Measurements from ENCODE around the gene CCL17. TPM values are rescaled to one million over a fixed set of nuclear protein-coding genes. Genes with fewer than 3 reads are reported as not detected.

The CCL17 gene
- total and polyA plus RNA-seq, 4 donors, result not detected

GRCh38 chr16:57416084-57416483 lies 11.5 kb downstream of the CCL17 start:
- H3K9me3 ChIP-seq (ENCODE audit: control insufficient read depth in 4 of 4, low read length in 3 of 4), result no peaks in the 10 kb centered on the region
- 92% methylated on average over 16 of the region's 16 CpGs for WGBS
- H3K9ac ChIP-seq (ENCODE audit: low read depth in 1 of 2, low read length in 2 of 2), result peak overlapping the region in 1 of 2 donors; percentile 16
- H3K4me1 ChIP-seq (ENCODE audit: control insufficient read depth in 4 of 4, insufficient read depth in 4 of 4, low read length in 3 of 4), result peaks cover 6 to 27% (median 18%) of the 10 kb centered on the region in 4 donors
- H3K27ac ChIP-seq (ENCODE audit: low read depth in 1 of 2, low read length in 2 of 2), result no peak overlapping the region
- H3K4me3 ChIP-seq (ENCODE audit: low read depth in 1 of 3, low read length in 3 of 3), result no peak overlapping the region
- no peaks in the 10 kb centered on the region for H3K27me3 ChIP-seq (ENCODE audit: control insufficient read depth in 4 of 4, insufficient read depth in 4 of 4, low read length in 3 of 4)
- H3K36me3 ChIP-seq (ENCODE audit: control insufficient read depth in 4 of 4, insufficient read depth in 3 of 4, low read depth in 1 of 4, low read length in 3 of 4), result no peaks in the 10 kb centered on the region
- no peak for TF ChIP-seq GABPA (IDR thresholded peaks at IDR 0.05 in 1 of 2, conservative IDR thresholded peaks at IDR 0.05 in 1 of 2)
- TF ChIP-seq JUND (IDR thresholded peaks at IDR 0.05), result no peak
- no peak for TF ChIP-seq RAD21 (IDR thresholded peaks at IDR 0.05)
- no peak for TF ChIP-seq NR2F2 (IDR thresholded peaks at IDR 0.05)
- no peak for TF ChIP-seq ZBTB33 (IDR thresholded peaks at IDR 0.05)
- no peak for TF ChIP-seq EGR1 (IDR thresholded peaks at IDR 0.05; ENCODE audit: low read depth in 2 of 2)
- no peak for TF ChIP-seq FOXA1 (IDR thresholded peaks at IDR 0.05)
- no peak for TF ChIP-seq HNF4G (IDR thresholded peaks at IDR 0.05)
- TF ChIP-seq MAX (IDR thresholded peaks at IDR 0.05), result no peak
- no peak for TF ChIP-seq RXRA (IDR thresholded peaks at IDR 0.05)
- TF ChIP-seq, protein P1, sequence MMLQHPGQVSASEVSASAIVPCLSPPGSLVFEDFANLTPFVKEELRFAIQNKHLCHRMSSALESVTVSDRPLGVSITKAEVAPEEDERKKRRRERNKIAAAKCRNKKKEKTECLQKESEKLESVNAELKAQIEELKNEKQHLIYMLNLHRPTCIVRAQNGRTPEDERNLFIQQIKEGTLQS (IDR thresholded peaks at IDR 0.05), result no peak
- no peak for TF ChIP-seq FOXA2 (IDR thresholded peaks at IDR 0.05)
- no peak for DNase-seq (ENCODE audit: low spot score)

DNA sequence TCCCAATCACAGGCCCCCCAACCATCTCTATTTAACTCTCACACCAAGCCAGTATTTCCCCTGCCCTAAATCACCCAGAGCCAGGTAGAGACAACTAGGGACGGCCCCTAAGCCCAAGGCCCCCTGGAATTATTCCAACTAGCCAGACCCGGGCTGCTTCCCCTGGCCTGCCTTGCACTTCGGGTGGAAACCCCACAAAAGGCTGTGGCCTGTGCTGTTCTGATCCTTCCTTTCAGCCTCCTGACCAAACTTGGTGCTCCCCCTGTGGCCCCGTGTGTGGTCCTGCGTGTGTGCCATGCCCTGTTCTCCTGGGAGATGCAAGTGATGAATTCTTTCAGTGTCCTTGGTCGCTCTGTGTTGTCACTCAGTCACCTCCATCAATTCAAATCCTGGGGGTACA lies 14.9 kb downstream of the CCL17 start:
- TF ChIP-seq, protein P1 (IDR thresholded peaks at IDR 0.05), result no peak
- TF ChIP-seq MAX (IDR thresholded peaks at IDR 0.05), result no peak
- TF ChIP-seq ZBTB33 (IDR thresholded peaks at IDR 0.05), result no peak
- TF ChIP-seq RXRA (IDR thresholded peaks at IDR 0.05), result no peak
- TF ChIP-seq FOXA2 (IDR thresholded peaks at IDR 0.05), result no peak
- TF ChIP-seq YY1 (IDR thresholded peaks at IDR 0.05), result no peak
- no peak for TF ChIP-seq SP1 (IDR thresholded peaks at IDR 0.05)
- no peak for TF ChIP-seq GABPA (IDR thresholded peaks at IDR 0.05 in 1 of 2, conservative IDR thresholded peaks at IDR 0.05 in 1 of 2)
- TF ChIP-seq, protein P2, sequence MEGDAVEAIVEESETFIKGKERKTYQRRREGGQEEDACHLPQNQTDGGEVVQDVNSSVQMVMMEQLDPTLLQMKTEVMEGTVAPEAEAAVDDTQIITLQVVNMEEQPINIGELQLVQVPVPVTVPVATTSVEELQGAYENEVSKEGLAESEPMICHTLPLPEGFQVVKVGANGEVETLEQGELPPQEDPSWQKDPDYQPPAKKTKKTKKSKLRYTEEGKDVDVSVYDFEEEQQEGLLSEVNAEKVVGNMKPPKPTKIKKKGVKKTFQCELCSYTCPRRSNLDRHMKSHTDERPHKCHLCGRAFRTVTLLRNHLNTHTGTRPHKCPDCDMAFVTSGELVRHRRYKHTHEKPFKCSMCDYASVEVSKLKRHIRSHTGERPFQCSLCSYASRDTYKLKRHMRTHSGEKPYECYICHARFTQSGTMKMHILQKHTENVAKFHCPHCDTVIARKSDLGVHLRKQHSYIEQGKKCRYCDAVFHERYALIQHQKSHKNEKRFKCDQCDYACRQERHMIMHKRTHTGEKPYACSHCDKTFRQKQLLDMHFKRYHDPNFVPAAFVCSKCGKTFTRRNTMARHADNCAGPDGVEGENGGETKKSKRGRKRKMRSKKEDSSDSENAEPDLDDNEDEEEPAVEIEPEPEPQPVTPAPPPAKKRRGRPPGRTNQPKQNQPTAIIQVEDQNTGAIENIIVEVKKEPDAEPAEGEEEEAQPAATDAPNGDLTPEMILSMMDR (IDR thresholded peaks at IDR 0.05; ENCODE audit: low read depth, low read length, missing input control), result no peak
- no peak for TF ChIP-seq HNF4A (conservative IDR thresholded peaks at IDR 0.05)
- TF ChIP-seq HNF4G (IDR thresholded peaks at IDR 0.05), result no peak
- no peak for TF ChIP-seq NR2F2 (IDR thresholded peaks at IDR 0.05)
- no peak for TF ChIP-seq FOXA1 (IDR thresholded peaks at IDR 0.05)
- TF ChIP-seq REST (IDR thresholded peaks at IDR 0.05), result no peak
- Histone ChIP-seq H3K27me3 (ENCODE audit: control insufficient read depth in 4 of 4, insufficient read depth in 4 of 4, low read length in 3 of 4) (no peaks in the 10 kb centered on the region), H3K9ac (ENCODE audit: low read depth in 1 of 2, low read length in 2 of 2) (no peak overlapping the region), H3K27ac (ENCODE audit: low read depth in 1 of 2, low read length in 2 of 2) (peak overlapping the region in 1 of 2 donors; percentile 10), H3K4me1 (ENCODE audit: control insufficient read depth in 4 of 4, insufficient read depth in 4 of 4, low read length in 3 of 4) (peaks cover 6 to 27% (median 18%) of the 10 kb centered on the region in 4 donors), H3K36me3 (ENCODE audit: control insufficient read depth in 4 of 4, insufficient read depth in 3 of 4, low read depth in 1 of 4, low read length in 3 of 4) (no peaks in the 10 kb centered on the region), H3K4me3 (ENCODE audit: low read depth in 1 of 3, low read length in 3 of 3) (no peak overlapping the region), H3K9me3 (ENCODE audit: control insufficient read depth in 4 of 4, low read length in 3 of 4) (no peaks in the 10 kb centered on the region)
- no peak for DNase-seq (ENCODE audit: low spot score)
- WGBS, result 80% methylated on average over 6 of the region's 6 CpGs
